ENCODE measurements around the gene ZNF286A.
"Not testable (repeated sequence)": the region's sequence is repeated elsewhere in the genome, so short reads cannot be mapped to it uniquely, and the experiment has no call there.

Gene ZNF286A

DNA sequence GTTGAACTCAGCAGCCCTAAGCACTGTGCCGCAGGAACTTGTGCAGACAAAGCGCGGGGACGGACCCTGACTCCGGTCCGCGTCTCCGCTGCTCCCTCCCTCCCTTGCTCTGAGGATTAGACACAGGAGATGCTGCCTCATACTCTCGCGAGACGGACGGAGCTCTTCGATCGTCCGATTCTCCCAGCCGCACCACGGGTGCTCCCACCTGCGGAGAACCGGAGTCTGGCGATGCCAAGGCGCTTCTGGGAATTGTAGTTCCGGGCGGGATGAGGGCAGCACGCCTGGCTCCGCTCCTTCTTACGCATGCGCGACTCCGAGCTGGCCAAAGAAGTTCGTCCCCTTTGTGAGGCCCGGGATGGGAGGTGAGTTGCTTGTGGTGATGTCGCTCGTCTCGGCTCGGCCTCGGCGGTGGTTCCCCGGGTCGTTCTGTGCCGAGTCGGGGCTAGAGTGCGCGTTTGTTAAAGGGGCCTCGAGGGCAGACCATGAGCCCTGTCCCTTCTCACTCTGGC, at the start of gene ZNF286A:
ZNF286A (plus strand) TSS at position 340 of the 512 bp plus-strand sequence. CDS start 578 bp downstream, outside the sequence.
- H3K36me3 ChIP-seq (ENCODE audit: control insufficient read depth in 1 of 2, insufficient read depth in 2 of 2, low read length in 2 of 2); H3K9me3 ChIP-seq (ENCODE audit: control insufficient read depth in 1 of 2, low read length in 2 of 2); H3K27me3 ChIP-seq (ENCODE audit: control insufficient read depth in 1 of 2, insufficient read depth in 2 of 2, low read length in 2 of 2); H3K27ac ChIP-seq (ENCODE audit: low read depth, low read length); H3K4me1 ChIP-seq (ENCODE audit: control insufficient read depth in 1 of 2, insufficient read depth in 2 of 2, low read length in 2 of 2): not testable (repeated sequence)
- peak within 1 kb of the TSS; percentile 56 to 70 for H3K4me3 ChIP-seq (ENCODE audit: low read depth in 1 of 2, low read length in 2 of 2)
- H3K9ac ChIP-seq (ENCODE audit: low read depth in 1 of 2, low read length in 2 of 2) = peak within 1 kb of the TSS in 1 of 2 donors; percentile 57

GRCh38 chr17:15649861-15650421, 49.6 kb upstream of the ZNF286A start:
- Histone ChIP-seq H3K9me3 (ENCODE audit: control insufficient read depth in 1 of 2, low read length in 2 of 2) (no peaks in the 10 kb centered on the region), H3K27me3 (ENCODE audit: control insufficient read depth in 1 of 2, insufficient read depth in 2 of 2, low read length in 2 of 2) (no peaks in the 10 kb centered on the region), H3K9ac (ENCODE audit: low read depth in 1 of 2, low read length in 2 of 2) (peak overlapping the region; percentile 79 to 93), H3K27ac (ENCODE audit: low read depth, low read length) (peak overlapping the region; percentile 60), H3K36me3 (ENCODE audit: control insufficient read depth in 1 of 2, insufficient read depth in 2 of 2, low read length in 2 of 2) (no peaks in the 10 kb centered on the region), H3K4me3 (ENCODE audit: low read depth in 1 of 2, low read length in 2 of 2) (peak overlapping the region; percentile 88 to 95), H3K4me1 (ENCODE audit: control insufficient read depth in 1 of 2, insufficient read depth in 2 of 2, low read length in 2 of 2) (peaks cover 12 to 17% of the 10 kb centered on the region in 2 donors)

GRCh38 chr17:15650741-15651582, 48.6 kb upstream of the ZNF286A start:
- H3K9ac ChIP-seq (ENCODE audit: low read depth in 1 of 2, low read length in 2 of 2) = peak overlapping the region; percentile 79 to 93
- H3K4me3 ChIP-seq (ENCODE audit: low read depth in 1 of 2, low read length in 2 of 2) = peak overlapping the region; percentile 88 to 95
- peaks cover 12 to 17% of the 10 kb centered on the region in 2 donors for H3K4me1 ChIP-seq (ENCODE audit: control insufficient read depth in 1 of 2, insufficient read depth in 2 of 2, low read length in 2 of 2)

DNA sequence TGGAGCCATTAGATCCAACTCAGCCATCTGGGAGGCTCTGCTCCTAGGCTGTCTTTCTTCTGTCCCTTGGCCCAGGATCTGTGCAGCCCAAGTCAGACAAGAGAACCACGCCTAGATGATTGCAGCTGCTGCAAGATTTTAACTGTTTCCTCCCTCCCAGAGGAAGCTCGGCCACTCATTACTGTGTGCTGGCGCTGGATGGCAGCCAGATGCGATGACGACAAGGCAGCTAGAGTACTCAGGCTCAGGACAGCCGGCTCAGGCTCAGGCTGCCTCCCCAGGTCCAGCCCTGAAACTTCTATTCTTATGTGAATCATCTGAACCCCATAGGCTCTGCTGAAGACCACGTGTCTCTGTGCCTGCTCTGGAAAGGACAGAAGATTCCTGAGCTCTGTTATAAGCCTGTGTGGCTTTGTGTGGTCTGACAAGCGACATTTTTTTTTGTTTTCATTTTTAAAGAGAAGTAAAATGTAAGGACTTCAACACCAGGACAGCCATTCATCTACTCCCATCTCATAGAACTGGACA, 47.9 kb upstream of the ZNF286A start:
- peak overlapping the region; percentile 88 to 95 for H3K4me3 ChIP-seq (ENCODE audit: low read depth in 1 of 2, low read length in 2 of 2)
- peak overlapping the region; percentile 79 to 93 for H3K9ac ChIP-seq (ENCODE audit: low read depth in 1 of 2, low read length in 2 of 2)
- peak overlapping the region; percentile 88 for H3K27ac ChIP-seq (ENCODE audit: low read depth, low read length)
- H3K9me3 ChIP-seq (ENCODE audit: control insufficient read depth in 1 of 2, low read length in 2 of 2) = no peaks in the 10 kb centered on the region
- H3K4me1 ChIP-seq (ENCODE audit: control insufficient read depth in 1 of 2, insufficient read depth in 2 of 2, low read length in 2 of 2) = peaks cover 12 to 17% of the 10 kb centered on the region in 2 donors
- no peaks in the 10 kb centered on the region for H3K36me3 ChIP-seq (ENCODE audit: control insufficient read depth in 1 of 2, insufficient read depth in 2 of 2, low read length in 2 of 2)
- H3K27me3 ChIP-seq (ENCODE audit: control insufficient read depth in 1 of 2, insufficient read depth in 2 of 2, low read length in 2 of 2) = no peaks in the 10 kb centered on the region

More at GRCh38 chr17:15650741-15651582, 48.6 kb upstream of the ZNF286A start:
- peak overlapping the region; percentile 88 for H3K27ac ChIP-seq (ENCODE audit: low read depth, low read length)
- no peaks in the 10 kb centered on the region for H3K9me3 ChIP-seq (ENCODE audit: control insufficient read depth in 1 of 2, low read length in 2 of 2)
- no peaks in the 10 kb centered on the region for H3K27me3 ChIP-seq (ENCODE audit: control insufficient read depth in 1 of 2, insufficient read depth in 2 of 2, low read length in 2 of 2)
- no peaks in the 10 kb centered on the region for H3K36me3 ChIP-seq (ENCODE audit: control insufficient read depth in 1 of 2, insufficient read depth in 2 of 2, low read length in 2 of 2)

DNA sequence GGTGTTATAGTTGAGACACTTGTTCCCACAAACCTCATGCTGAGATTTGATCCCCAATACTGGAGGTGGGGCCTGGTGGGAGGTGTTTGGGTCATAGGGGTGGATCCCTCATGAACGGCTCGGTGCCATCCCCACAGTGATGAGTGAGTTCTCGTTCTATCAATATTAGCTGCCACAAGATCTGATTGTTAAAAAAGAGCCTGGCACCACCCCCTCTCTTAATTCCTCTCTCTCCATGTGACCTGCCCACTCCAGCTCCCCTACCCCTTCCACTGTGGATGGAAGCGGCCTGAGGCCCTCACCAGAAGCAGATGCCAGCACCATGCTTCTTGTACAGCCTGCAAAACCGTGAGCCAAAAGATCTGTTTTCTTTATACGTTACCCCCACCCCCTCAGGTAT, 46.6 kb upstream of the ZNF286A start:
- no peak overlapping the region for H3K9ac ChIP-seq (ENCODE audit: low read depth in 1 of 2, low read length in 2 of 2)
- H3K4me3 ChIP-seq (ENCODE audit: low read depth in 1 of 2, low read length in 2 of 2) = no peak overlapping the region
- H3K27ac ChIP-seq (ENCODE audit: low read depth, low read length) = no peak overlapping the region
- no peaks in the 10 kb centered on the region for H3K9me3 ChIP-seq (ENCODE audit: control insufficient read depth in 1 of 2, low read length in 2 of 2)
- H3K4me1 ChIP-seq (ENCODE audit: control insufficient read depth in 1 of 2, insufficient read depth in 2 of 2, low read length in 2 of 2) = peaks cover 12 to 17% of the 10 kb centered on the region in 2 donors
- no peaks in the 10 kb centered on the region for H3K36me3 ChIP-seq (ENCODE audit: control insufficient read depth in 1 of 2, insufficient read depth in 2 of 2, low read length in 2 of 2)
- H3K27me3 ChIP-seq (ENCODE audit: control insufficient read depth in 1 of 2, insufficient read depth in 2 of 2, low read length in 2 of 2) = no peaks in the 10 kb centered on the region

DNA sequence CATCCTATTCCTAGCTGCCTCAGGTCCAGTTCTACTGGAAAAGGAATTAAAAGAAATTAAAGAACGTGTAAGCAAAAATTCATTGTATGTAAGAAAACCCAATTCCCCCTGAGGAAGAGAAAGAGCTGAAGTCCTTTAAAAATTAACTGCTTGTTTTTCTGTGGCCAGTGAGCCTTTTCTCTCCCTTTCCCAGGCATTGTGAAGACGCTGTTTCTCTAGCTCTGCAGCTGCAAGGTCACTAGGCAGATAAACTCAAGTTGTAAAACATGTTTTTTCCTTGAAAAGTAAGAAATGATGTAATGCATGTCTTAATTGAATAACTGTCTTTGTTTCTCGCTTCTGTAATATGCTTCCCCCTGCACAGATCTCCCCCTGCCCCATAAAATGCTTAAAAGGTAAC, 45.2 kb upstream of the ZNF286A start:
- H3K27me3 ChIP-seq (ENCODE audit: control insufficient read depth in 1 of 2, insufficient read depth in 2 of 2, low read length in 2 of 2); H3K36me3 ChIP-seq (ENCODE audit: control insufficient read depth in 1 of 2, insufficient read depth in 2 of 2, low read length in 2 of 2); H3K9ac ChIP-seq (ENCODE audit: low read depth in 1 of 2, low read length in 2 of 2); H3K4me3 ChIP-seq (ENCODE audit: low read depth in 1 of 2, low read length in 2 of 2); H3K9me3 ChIP-seq (ENCODE audit: control insufficient read depth in 1 of 2, low read length in 2 of 2); H3K27ac ChIP-seq (ENCODE audit: low read depth, low read length); H3K4me1 ChIP-seq (ENCODE audit: control insufficient read depth in 1 of 2, insufficient read depth in 2 of 2, low read length in 2 of 2): not testable (repeated sequence)

- no peak overlapping the region for H3K4me3 ChIP-seq (ENCODE audit: low read depth in 1 of 2, low read length in 2 of 2)
- H3K9me3 ChIP-seq (ENCODE audit: control insufficient read depth in 1 of 2, low read length in 2 of 2) = no peaks in the 10 kb centered on the region
- no peaks in the 10 kb centered on the region for H3K36me3 ChIP-seq (ENCODE audit: control insufficient read depth in 1 of 2, insufficient read depth in 2 of 2, low read length in 2 of 2)
- peaks cover under 1 to 1% of the 10 kb centered on the region in 2 donors for H3K4me1 ChIP-seq (ENCODE audit: control insufficient read depth in 1 of 2, insufficient read depth in 2 of 2, low read length in 2 of 2)
- H3K27me3 ChIP-seq (ENCODE audit: control insufficient read depth in 1 of 2, insufficient read depth in 2 of 2, low read length in 2 of 2) = no peaks in the 10 kb centered on the region
- H3K27ac ChIP-seq (ENCODE audit: low read depth, low read length) = no peak overlapping the region
- H3K9ac ChIP-seq (ENCODE audit: low read depth in 1 of 2, low read length in 2 of 2) = no peak overlapping the region
Observed at GRCh38 chr17:15654886-15655561, 44.5 kb upstream of the ZNF286A start.

DNA sequence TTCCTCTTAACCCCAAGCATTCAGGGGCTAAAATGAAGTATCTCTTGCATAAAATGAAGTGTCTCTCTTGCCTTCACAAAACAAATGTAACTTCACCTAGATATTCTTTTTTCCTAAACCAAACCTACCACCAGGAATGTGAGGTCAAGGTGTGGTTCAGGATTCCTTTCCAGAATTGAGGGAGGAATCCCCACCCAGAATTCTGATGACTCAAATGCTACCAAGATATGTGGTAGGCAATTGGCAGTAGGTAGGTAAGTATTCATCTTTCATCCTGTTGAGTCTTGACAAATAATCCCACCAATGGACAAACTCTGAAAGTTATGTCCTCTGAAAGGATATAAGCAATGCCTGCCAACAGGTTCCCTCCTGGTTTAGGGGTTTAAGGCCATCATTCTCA, 41.7 kb upstream of the ZNF286A start:
- no peaks in the 10 kb centered on the region for H3K27me3 ChIP-seq (ENCODE audit: control insufficient read depth in 1 of 2, insufficient read depth in 2 of 2, low read length in 2 of 2)
- H3K36me3 ChIP-seq (ENCODE audit: control insufficient read depth in 1 of 2, insufficient read depth in 2 of 2, low read length in 2 of 2) = no peaks in the 10 kb centered on the region
- H3K9me3 ChIP-seq (ENCODE audit: control insufficient read depth in 1 of 2, low read length in 2 of 2) = no peaks in the 10 kb centered on the region
- no peaks in the 10 kb centered on the region for H3K4me1 ChIP-seq (ENCODE audit: control insufficient read depth in 1 of 2, insufficient read depth in 2 of 2, low read length in 2 of 2)
- no peak overlapping the region for H3K9ac ChIP-seq (ENCODE audit: low read depth in 1 of 2, low read length in 2 of 2)
- no peak overlapping the region for H3K4me3 ChIP-seq (ENCODE audit: low read depth in 1 of 2, low read length in 2 of 2)
- no peak overlapping the region for H3K27ac ChIP-seq (ENCODE audit: low read depth, low read length)

GRCh38 chr17:15658296-15658695, 41.3 kb upstream of the ZNF286A start:
- Histone ChIP-seq H3K9ac (ENCODE audit: low read depth in 1 of 2, low read length in 2 of 2) (no peak overlapping the region), H3K27ac (ENCODE audit: low read depth, low read length) (no peak overlapping the region), H3K36me3 (ENCODE audit: control insufficient read depth in 1 of 2, insufficient read depth in 2 of 2, low read length in 2 of 2) (peaks cover 0 to under 1% of the 10 kb centered on the region in 2 donors), H3K27me3 (ENCODE audit: control insufficient read depth in 1 of 2, insufficient read depth in 2 of 2, low read length in 2 of 2) (no peaks in the 10 kb centered on the region), H3K9me3 (ENCODE audit: control insufficient read depth in 1 of 2, low read length in 2 of 2) (no peaks in the 10 kb centered on the region), H3K4me3 (ENCODE audit: low read depth in 1 of 2, low read length in 2 of 2) (no peak overlapping the region), H3K4me1 (ENCODE audit: control insufficient read depth in 1 of 2, insufficient read depth in 2 of 2, low read length in 2 of 2) (no peaks in the 10 kb centered on the region)

GRCh38 chr17:15659236-15659635, 40.3 kb upstream of the ZNF286A start:
- H3K27ac ChIP-seq (ENCODE audit: low read depth, low read length) = no peak overlapping the region

More at GRCh38 chr17:15659236-15659635, 40.3 kb upstream of the ZNF286A start:
- no peaks in the 10 kb centered on the region for H3K4me1 ChIP-seq (ENCODE audit: control insufficient read depth in 1 of 2, insufficient read depth in 2 of 2, low read length in 2 of 2)
- peaks cover 0 to 8% of the 10 kb centered on the region in 2 donors for H3K36me3 ChIP-seq (ENCODE audit: control insufficient read depth in 1 of 2, insufficient read depth in 2 of 2, low read length in 2 of 2)
- H3K9ac ChIP-seq (ENCODE audit: low read depth in 1 of 2, low read length in 2 of 2) = no peak overlapping the region
- H3K4me3 ChIP-seq (ENCODE audit: low read depth in 1 of 2, low read length in 2 of 2) = no peak overlapping the region
- no peaks in the 10 kb centered on the region for H3K9me3 ChIP-seq (ENCODE audit: control insufficient read depth in 1 of 2, low read length in 2 of 2)
- H3K27me3 ChIP-seq (ENCODE audit: control insufficient read depth in 1 of 2, insufficient read depth in 2 of 2, low read length in 2 of 2) = no peaks in the 10 kb centered on the region

Data from duodenal mucosa (tissue), 2 donors.